Astrocyte (in vitro differentiated cells and primary cell): Measurements from ENCODE around the gene NPTX1. TPM values are rescaled to one million over a fixed set of nuclear protein-coding genes. Genes with fewer than 3 reads are reported as not detected.

Experiments used
- DNase-seq: peaks from one replicate; pipeline ENCODE4 v3.0.0-alpha.2; 2010; ENCODE audit warnings: low read depth
- FAIRE-seq: peaks from 2 replicates; lab custom pipeline; 2011; peaks lifted over from hg19 to GRCh38; lab: Jason Lieb, UNC
- H2AFZ ChIP-seq: 2 replicates; pipeline ENCODE4 v1.6.0; 2012; ENCODE audit warnings: low read depth, low read length, inconsistent platforms
- H3K27ac ChIP-seq: 2 replicates; pipeline ENCODE4 v1.5.1; 2011; ENCODE audit warnings: low read depth, low read length, inconsistent platforms
- H3K27me3 ChIP-seq: 2 replicates; pipeline ENCODE4 v1.6.0; 2011; ENCODE audit warnings: low read length, inconsistent platforms; ENCODE audit not compliant: insufficient read depth
- H3K36me3 ChIP-seq: 2 replicates; pipeline ENCODE4 v1.5.1; 2011; ENCODE audit warnings: low read length, inconsistent platforms; ENCODE audit not compliant: insufficient read depth
- H3K4me1 ChIP-seq: 2 replicates; pipeline ENCODE4 v1.5.1; 2011; ENCODE audit warnings: low read length, inconsistent platforms; ENCODE audit not compliant: insufficient read depth
- H3K4me2 ChIP-seq: 2 replicates; pipeline ENCODE4 v1.6.0; 2012; ENCODE audit warnings: low read length, inconsistent platforms
- H3K4me3 ChIP-seq: 2 replicates; pipeline ENCODE4 v1.5.1; 2011; ENCODE audit warnings: low read depth, mild to moderate bottlenecking, low read length, inconsistent platforms; ENCODE audit not compliant: insufficient read depth
- H3K79me2 ChIP-seq: 2 replicates; pipeline ENCODE4 v1.6.0; 2012; ENCODE audit warnings: mild to moderate bottlenecking, low read length, inconsistent platforms; ENCODE audit not compliant: insufficient read depth
- H3K9ac ChIP-seq: 2 replicates; pipeline ENCODE4 v1.6.0; 2012; ENCODE audit warnings: mild to moderate bottlenecking, low read length, inconsistent platforms
- H3K9me3 ChIP-seq: 2 replicates; pipeline ENCODE4 v1.5.1; 2012; ENCODE audit warnings: low read depth, mild to moderate bottlenecking, low read length, inconsistent platforms; ENCODE audit not compliant: insufficient read depth
- H4K20me1 ChIP-seq: 2 replicates; pipeline ENCODE4 v1.6.0; 2012; ENCODE audit warnings: low read length, inconsistent platforms; ENCODE audit not compliant: insufficient read depth
- H3K27ac Mint-ChIP-seq: one replicate; pipeline ENCODE4 v1.8.0; 2021; ENCODE audit warnings: mild to moderate bottlenecking, mixed read lengths; ENCODE audit not compliant: unreplicated experiment
- H3K27me3 Mint-ChIP-seq: one replicate; pipeline ENCODE4 v1.8.0; 2021; ENCODE audit warnings: low read depth, mixed read lengths; ENCODE audit not compliant: unreplicated experiment
- H3K36me3 Mint-ChIP-seq: one replicate; pipeline ENCODE4 v1.8.0; 2021; ENCODE audit warnings: low read depth, mixed read lengths; ENCODE audit not compliant: unreplicated experiment
- H3K4me1 Mint-ChIP-seq: one replicate; pipeline ENCODE4 v1.8.0; 2021; ENCODE audit warnings: low read depth, mixed read lengths; ENCODE audit not compliant: unreplicated experiment
- H3K4me3 Mint-ChIP-seq: one replicate; pipeline ENCODE4 v1.8.0; 2021; ENCODE audit warnings: mild to moderate bottlenecking, moderate library complexity, mixed read lengths; ENCODE audit not compliant: unreplicated experiment
- H3K9me3 Mint-ChIP-seq: one replicate; pipeline ENCODE4 v1.8.0; 2021; ENCODE audit warnings: mild to moderate bottlenecking, mixed read lengths; ENCODE audit not compliant: unreplicated experiment
- CTCF ChIP-seq: IDR thresholded peaks from 2 replicates; pipeline ENCODE4 v1.5.1; 2011; ENCODE audit warnings: low read depth, mild to moderate bottlenecking, inconsistent platforms, low read length, moderate library complexity; ENCODE audit not compliant: insufficient read depth
- EZH2 ChIP-seq: IDR thresholded peaks from 2 replicates; pipeline ENCODE4 v1.6.1; 2012; ENCODE audit warnings: mild to moderate bottlenecking, low read length, inconsistent platforms; ENCODE audit not compliant: insufficient read depth
- total RNA-seq: library from RNA; stranded (reverse); gene quantifications from 2 replicates; pipeline ENCODE4 v1.2.1, GENCODE V29; 2021

The NPTX1 gene
- total RNA-seq, 1 donor from 2014 or later, result 0.43 TPM

GRCh38 chr17:80423536-80424225 lies 52.7 kb downstream of the NPTX1 start:
- H3K9me3 ChIP-seq, result no peaks in the 10 kb centered on the region
- H3K4me1 ChIP-seq, result no peaks in the 10 kb centered on the region
- H3K27ac ChIP-seq, result no peak overlapping the region
- no peak overlapping the region for H3K27ac Mint-ChIP-seq
- H3K4me3 ChIP-seq, result no peak overlapping the region
- H3K36me3 Mint-ChIP-seq, result peaks cover 7% of the 10 kb centered on the region
- no peak overlapping the region for H2AFZ ChIP-seq
- no peaks in the 10 kb centered on the region for H3K27me3 Mint-ChIP-seq
- TF ChIP-seq CTCF (no peak), EZH2 (no peak)
- DNase-seq (no peak), FAIRE-seq (no peak)
- H4K20me1 ChIP-seq, result peaks cover 27% of the 10 kb centered on the region
- no peak overlapping the region for H3K9ac ChIP-seq
- H3K4me3 Mint-ChIP-seq, result no peak overlapping the region
- no peaks in the 10 kb centered on the region for H3K79me2 ChIP-seq
- no peak overlapping the region for H3K4me2 ChIP-seq
- no peaks in the 10 kb centered on the region for H3K27me3 ChIP-seq
- no peaks in the 10 kb centered on the region for H3K4me1 Mint-ChIP-seq
- no peaks in the 10 kb centered on the region for H3K9me3 Mint-ChIP-seq
- H3K36me3 ChIP-seq, result no peaks in the 10 kb centered on the region

GRCh38 chr17:80422981-80423380 lies 53.4 kb downstream of the NPTX1 start:
- peaks cover 7% of the 10 kb centered on the region for H3K36me3 Mint-ChIP-seq
- no peak for TF ChIP-seq CTCF
- TF ChIP-seq EZH2, result no peak
- FAIRE-seq, result no peak

GRCh38 chr17:80422276-80422675 lies 54.1 kb downstream of the NPTX1 start:
- peaks cover 9% of the 10 kb centered on the region for H3K79me2 ChIP-seq
- no peak overlapping the region for H3K4me3 ChIP-seq
- no peak overlapping the region for H3K4me2 ChIP-seq
- H3K4me1 ChIP-seq, result no peaks in the 10 kb centered on the region
- peaks cover 8% of the 10 kb centered on the region for H3K36me3 ChIP-seq
- H3K27me3 ChIP-seq, result no peaks in the 10 kb centered on the region
- Mint-ChIP-seq H3K27me3 (no peaks in the 10 kb centered on the region), H3K4me1 (peaks cover 3% of the 10 kb centered on the region), H3K9me3 (no peaks in the 10 kb centered on the region), H3K36me3 (peaks cover 8% of the 10 kb centered on the region), H3K4me3 (no peak overlapping the region), H3K27ac (no peak overlapping the region)
- no peak overlapping the region for H3K27ac ChIP-seq
- no peak for DNase-seq
- no peak overlapping the region for H3K9ac ChIP-seq
- TF ChIP-seq CTCF (no peak), EZH2 (no peak)
- H2AFZ ChIP-seq, result no peak overlapping the region
- H3K9me3 ChIP-seq, result no peaks in the 10 kb centered on the region
- FAIRE-seq, result no peak
- H4K20me1 ChIP-seq, result peaks cover 41% of the 10 kb centered on the region

More at GRCh38 chr17:80422981-80423380, 53.4 kb downstream of the NPTX1 start:
- Histone ChIP-seq H3K4me2 (no peak overlapping the region), H3K4me1 (no peaks in the 10 kb centered on the region), H3K9ac (no peak overlapping the region), H3K36me3 (peaks cover 3% of the 10 kb centered on the region), H3K27me3 (no peaks in the 10 kb centered on the region), H3K9me3 (no peaks in the 10 kb centered on the region), H4K20me1 (peaks cover 34% of the 10 kb centered on the region), H2AFZ (no peak overlapping the region), H3K4me3 (no peak overlapping the region), H3K27ac (no peak overlapping the region), H3K79me2 (peaks cover 2% of the 10 kb centered on the region)
- DNase-seq, result no peak
- no peaks in the 10 kb centered on the region for H3K27me3 Mint-ChIP-seq
- no peak overlapping the region for H3K4me3 Mint-ChIP-seq
- no peak overlapping the region for H3K27ac Mint-ChIP-seq
- H3K9me3 Mint-ChIP-seq, result no peaks in the 10 kb centered on the region
- peaks cover 3% of the 10 kb centered on the region for H3K4me1 Mint-ChIP-seq
